GM19043 (cell line): ENCODE results near the gene CHMP3.

Source experiments
- ATAC-seq: cut with Tn5 transposase; IDR thresholded peaks from one replicate; pipeline ENCODE4 v1.9.1; 2021; ENCODE audit warnings: low read depth; ENCODE audit not compliant: unreplicated experiment

CHMP3 gene

DNA sequence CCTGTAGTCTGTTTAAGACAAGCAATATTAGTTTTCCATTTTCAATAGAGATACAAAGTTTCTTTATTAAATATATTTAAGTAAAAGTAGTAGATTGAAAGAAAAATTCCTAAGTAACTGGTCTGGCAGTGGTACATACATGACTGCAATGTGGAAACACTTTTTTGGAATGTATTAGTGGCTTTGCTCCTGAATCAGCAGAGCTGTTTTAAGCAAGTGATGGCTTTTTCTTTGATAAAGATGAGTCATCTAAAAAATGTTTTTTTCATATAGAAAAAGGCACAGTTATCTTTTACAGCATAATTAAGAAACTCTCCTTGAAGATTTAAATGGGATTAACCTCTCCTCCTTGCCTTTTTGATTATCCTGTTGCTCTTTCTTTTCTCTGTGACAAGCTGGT is 87.2 kb downstream of the CHMP3 start:
- no peak for ATAC-seq

DNA sequence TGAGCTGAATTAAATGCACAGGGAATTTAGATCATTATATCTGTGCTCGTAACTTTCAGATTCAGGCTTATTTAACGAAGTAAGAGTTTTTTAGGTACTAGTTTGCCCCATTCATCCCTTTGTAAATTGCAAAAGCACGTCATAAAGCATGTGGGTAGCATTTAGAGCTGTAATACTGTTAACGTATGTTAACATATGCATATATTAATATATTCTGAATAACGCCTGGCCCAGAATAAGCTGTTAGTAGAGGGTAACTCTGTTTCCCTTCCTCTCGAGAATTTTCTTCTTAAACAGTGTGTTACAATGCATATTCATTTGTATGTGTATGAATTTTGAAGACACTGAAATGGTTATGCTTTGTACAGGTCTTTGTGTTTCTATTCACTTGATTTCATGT is 91.6 kb downstream of the CHMP3 start:
- ATAC-seq, result no peak

DNA sequence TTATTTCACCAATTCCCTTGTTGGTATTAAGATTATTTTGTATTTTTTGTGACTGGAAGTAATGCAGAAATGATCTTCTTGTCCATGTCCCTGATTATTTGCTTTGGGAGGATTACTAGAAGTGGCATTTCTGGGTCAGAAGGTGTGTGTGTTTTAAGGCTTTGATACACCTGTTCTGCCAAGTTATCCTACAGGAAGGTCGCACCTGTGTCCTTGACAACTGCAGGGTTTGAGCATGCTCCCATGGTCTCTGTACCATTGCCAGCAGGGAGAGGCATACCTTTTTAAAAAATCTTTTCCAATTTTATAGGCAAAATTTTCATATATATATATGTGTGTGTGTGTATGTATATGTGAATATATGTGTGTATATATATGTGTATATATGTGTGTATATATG is 92.4 kb downstream of the CHMP3 start:
- ATAC-seq, result no peak

DNA sequence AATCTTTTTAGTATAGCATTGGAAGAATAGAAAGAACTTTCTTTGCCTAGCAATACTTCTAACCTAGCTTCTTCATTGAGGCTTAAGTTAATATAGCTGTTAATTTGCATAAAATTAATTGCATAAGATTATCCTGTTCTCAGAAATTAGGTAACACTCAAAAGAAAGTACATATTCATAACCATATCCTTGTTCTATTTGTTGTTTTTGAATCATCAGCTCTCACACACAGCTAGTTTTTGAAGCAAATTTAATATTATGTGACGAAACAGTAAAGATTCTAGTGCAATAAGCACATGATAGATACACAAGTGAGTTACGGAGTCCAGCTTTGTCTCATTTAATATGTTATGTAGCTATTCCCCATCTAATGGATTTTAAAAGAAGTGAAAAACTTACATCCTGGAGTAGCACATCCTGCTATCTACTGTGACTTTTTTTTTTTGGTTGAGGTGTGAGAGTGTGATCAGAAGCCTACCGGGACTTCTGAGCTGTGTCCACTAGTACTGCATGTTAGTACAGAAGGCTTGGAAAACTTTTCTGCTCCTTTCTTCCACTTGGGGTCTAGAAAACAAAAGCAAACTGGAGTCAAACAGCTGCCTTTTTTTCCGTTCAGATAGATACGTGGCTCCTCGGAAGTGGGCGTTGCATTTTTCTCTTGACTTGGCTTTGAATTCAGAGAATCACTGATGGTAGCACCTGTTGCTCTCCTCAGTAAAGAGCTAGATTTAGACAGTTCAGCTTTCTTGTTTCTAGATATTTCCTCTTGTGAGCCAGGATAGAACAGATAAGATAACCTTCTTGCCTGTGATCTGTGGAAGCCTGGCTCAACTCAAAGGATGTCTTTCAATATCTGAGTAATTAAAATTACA is 94.8 kb downstream of the CHMP3 start:
- no peak for ATAC-seq

DNA sequence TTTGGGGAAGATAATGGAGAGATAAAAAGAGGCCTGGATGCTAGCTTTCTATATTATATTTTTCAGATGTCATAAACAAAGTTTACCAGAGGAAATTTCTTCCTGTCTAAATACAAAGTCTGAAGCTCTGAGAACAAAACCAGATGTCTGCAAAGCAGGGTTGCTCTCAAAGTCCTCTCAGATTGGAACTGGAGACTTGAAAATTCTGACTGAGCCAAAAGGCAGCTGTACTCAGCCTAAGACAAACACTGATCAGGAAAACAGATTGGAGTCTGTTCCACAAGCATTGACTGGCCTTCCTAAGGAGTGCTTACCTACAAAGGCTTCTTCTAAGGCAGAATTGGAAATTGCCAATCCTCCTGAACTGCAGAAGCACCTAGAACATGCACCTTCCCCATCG is 96.9 kb downstream of the CHMP3 start:
- ATAC-seq, result no peak

DNA sequence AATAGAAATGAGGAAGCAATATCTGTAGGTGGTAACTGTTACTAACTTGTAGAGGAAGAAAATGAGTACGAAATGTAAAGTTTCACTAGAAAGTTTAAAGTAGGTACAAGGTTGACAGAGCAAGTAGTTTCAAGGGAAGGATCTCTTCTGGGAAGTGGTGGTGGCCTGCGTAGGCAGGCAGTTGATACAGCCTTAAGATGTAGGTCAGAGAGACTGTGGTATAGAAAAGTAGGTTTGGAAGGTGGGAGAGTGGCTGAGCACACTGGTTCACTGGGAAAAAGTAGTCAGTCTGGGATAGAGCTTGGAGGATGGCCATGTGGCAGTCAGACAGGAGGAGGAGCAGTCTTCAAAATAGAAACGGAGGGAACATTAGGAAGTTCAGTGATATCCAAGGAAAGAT is 98.6 kb downstream of the CHMP3 start:
- no peak for ATAC-seq

DNA sequence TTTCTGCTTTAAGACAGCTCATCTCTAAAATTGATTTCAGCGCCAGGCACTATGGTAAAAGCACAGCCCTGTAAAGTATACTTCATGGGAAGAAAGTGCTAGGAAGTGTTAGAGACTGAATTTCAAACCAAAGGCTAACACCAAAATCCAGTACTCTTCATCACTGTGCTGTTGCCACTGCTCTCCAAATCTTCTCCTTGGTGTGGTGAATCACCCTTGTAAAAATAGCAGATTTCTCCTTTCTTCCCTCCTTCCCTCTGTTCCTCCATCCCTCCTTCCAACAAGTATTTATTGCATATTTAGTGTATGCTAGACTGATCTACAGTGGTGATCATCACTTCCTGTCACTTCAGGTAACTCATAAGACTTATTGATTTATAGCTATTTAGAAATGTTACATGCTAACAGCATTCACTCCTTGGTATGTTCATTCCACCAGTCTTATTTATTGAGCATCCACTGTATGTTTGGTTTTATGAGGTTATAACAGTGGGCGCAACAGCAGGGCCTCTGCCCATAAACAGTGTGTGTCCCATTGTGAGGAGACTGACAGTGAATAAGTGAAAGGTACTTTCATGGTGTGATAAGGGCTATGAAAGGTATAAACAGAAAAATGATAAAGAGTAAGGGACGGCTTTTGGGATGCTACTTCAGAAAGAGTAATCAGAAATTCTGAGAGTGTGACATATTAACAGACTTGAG is 102.0 kb downstream of the CHMP3 start:
- ATAC-seq, result no peak

DNA sequence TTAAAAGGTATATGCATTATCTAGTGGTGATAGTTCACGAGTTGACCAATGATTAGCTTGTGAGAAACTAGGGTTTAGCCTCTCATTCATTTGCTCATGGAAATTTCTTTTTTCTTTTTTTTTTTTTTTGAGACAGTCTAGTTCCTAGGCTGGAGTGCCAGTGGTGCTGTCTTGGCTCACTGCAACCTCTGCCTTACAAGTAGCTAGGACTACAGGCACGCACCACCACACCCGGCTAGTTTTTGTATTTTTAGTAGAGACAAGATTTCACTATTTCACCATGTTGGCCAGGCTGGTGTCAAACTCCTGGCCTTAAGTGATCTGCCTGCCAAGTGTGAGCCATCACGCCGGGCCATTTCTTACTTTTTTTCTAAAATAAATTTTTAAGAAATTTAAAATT is 108.1 kb downstream of the CHMP3 start:
- no peak for ATAC-seq

DNA sequence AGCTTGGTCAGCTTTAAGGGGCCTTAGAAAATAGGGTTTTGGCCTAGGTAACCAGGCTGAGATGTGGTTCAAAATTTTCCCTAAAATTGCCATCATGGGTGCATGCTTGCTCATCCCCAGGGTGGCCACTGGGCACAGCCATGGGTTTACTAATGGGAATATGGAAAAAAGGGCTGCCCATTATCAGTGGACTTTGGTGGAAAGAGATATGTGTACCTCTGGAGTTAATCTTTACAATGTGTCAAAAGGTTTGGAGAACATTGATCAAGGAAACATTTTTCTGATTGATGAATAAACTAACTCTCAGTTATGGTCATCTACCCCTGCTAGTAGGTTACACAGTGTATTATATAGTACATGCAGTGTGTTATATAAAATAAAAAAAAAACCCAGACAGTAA is 109.0 kb downstream of the CHMP3 start:
- ATAC-seq, result no peak

DNA sequence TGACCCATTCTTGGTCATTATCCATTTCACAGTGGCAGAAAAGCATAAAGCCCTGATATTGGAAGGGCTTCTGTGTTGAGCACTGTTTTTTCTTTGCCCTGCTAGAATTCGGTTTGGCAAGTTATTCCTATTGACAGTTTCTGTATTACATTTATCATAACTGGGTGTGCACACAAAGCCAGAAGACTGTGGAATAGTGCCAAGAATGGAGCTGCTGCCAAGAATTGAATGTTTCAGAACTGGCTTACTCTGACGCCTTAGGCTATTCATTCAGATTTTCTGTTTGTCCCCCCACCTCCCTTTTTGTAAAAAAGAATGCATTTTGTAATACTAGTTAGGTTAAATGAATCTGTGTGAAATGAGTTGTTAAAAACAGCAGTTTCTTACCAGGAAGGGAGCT is 109.4 kb downstream of the CHMP3 start:
- ATAC-seq, result no peak
